HG03097 (cell line): ENCODE measurements around the gene MX1.

Source experiments
- ATAC-seq: cut with Tn5 transposase; IDR thresholded peaks from one replicate; pipeline ENCODE4 v1.9.1; 2021; ENCODE audit not compliant: unreplicated experiment, low FRiP score

Gene MX1

GRCh38 chr21:41431788-41432548, 5.9 kb downstream of the MX1 start:
- ATAC-seq = peak; percentile 52

- ATAC-seq = no peak
Measured at GRCh38 chr21:41432562-41433460, 6.8 kb downstream of the MX1 start.

GRCh38 chr21:41433566-41433965, 7.5 kb downstream of the MX1 start:
- no peak for ATAC-seq

- no peak for ATAC-seq
Measured at GRCh38 chr21:41435706-41436105, 9.7 kb downstream of the MX1 start.

- ATAC-seq = no peak
Measured at GRCh38 chr21:41437729-41438128, 11.7 kb downstream of the MX1 start.

- no peak for ATAC-seq
Measured at GRCh38 chr21:41438425-41439113, 12.5 kb downstream of the MX1 start.

GRCh38 chr21:41439248-41439647, 13.2 kb downstream of the MX1 start:
- ATAC-seq = no peak

- ATAC-seq = no peak
Measured at GRCh38 chr21:41441546-41441945, 15.5 kb downstream of the MX1 start.

GRCh38 chr21:41442481-41443186, 16.6 kb downstream of the MX1 start:
- ATAC-seq = no peak

- no peak for ATAC-seq
Measured at GRCh38 chr21:41443562-41443961, 17.5 kb downstream of the MX1 start.

GRCh38 chr21:41444703-41445464, 18.8 kb downstream of the MX1 start:
- no peak for ATAC-seq

- no peak for ATAC-seq
Measured at GRCh38 chr21:41445465-41445862, 19.4 kb downstream of the MX1 start.

GRCh38 chr21:41446586-41446985, 20.5 kb downstream of the MX1 start:
- no peak for ATAC-seq

GRCh38 chr21:41447356-41447755, 21.3 kb downstream of the MX1 start:
- no peak for ATAC-seq

- no peak for ATAC-seq
Measured at GRCh38 chr21:41449613-41450012, 23.6 kb downstream of the MX1 start.

GRCh38 chr21:41451753-41452676, 26.0 kb downstream of the MX1 start:
- no peak for ATAC-seq

GRCh38 chr21:41453198-41453597, 27.2 kb downstream of the MX1 start:
- ATAC-seq = no peak

GRCh38 chr21:41453761-41454160, 27.7 kb downstream of the MX1 start:
- ATAC-seq = no peak

- no peak for ATAC-seq
Measured at GRCh38 chr21:41458121-41458520, 32.1 kb downstream of the MX1 start.
